Mesodermal cell (in vitro differentiated cells): ENCODE measurements around the gene CSRP2.

ENCODE experiments used
- H3K27ac ChIP-seq: 2 replicates; pipeline ENCODE4 v1.7.0; 2013; ENCODE audit warnings: mild to moderate bottlenecking, low read depth, low read length, moderate library complexity; ENCODE audit not compliant: severe bottlenecking
- H3K36me3 ChIP-seq: 2 replicates; pipeline ENCODE4 v1.7.1; 2013; ENCODE audit warnings: mild to moderate bottlenecking, low read length, moderate library complexity; ENCODE audit not compliant: control insufficient read depth, insufficient read depth
- H3K4me1 ChIP-seq: one replicate; pipeline ENCODE4 v1.7.1; 2013; ENCODE audit warnings: mild to moderate bottlenecking, low read length; ENCODE audit not compliant: insufficient read depth, control insufficient read depth, poor library complexity, severe bottlenecking
- H3K4me3 ChIP-seq: 2 replicates; pipeline ENCODE4 v1.7.0; 2013; ENCODE audit warnings: low read length, control low read depth, mild to moderate bottlenecking; ENCODE audit not compliant: insufficient read depth, poor library complexity, severe bottlenecking; ENCODE audit errors: extremely low read depth
- H3K9me3 ChIP-seq: 2 replicates; pipeline ENCODE4 v1.7.1; 2013; ENCODE audit warnings: mild to moderate bottlenecking, low read length, moderate library complexity; ENCODE audit not compliant: control insufficient read depth
- WGBS, 2 experiments: methylation state at CpG; one replicate each; pipeline ENCODE4 v1.1.5; 2013; ENCODE audit warnings: missing lambda C conversion rate in 2 of 2; ENCODE audit not compliant: insufficient coverage in 2 of 2; 5-methylcytosine and 5-hydroxymethylcytosine counted together

The CSRP2 gene

DNA sequence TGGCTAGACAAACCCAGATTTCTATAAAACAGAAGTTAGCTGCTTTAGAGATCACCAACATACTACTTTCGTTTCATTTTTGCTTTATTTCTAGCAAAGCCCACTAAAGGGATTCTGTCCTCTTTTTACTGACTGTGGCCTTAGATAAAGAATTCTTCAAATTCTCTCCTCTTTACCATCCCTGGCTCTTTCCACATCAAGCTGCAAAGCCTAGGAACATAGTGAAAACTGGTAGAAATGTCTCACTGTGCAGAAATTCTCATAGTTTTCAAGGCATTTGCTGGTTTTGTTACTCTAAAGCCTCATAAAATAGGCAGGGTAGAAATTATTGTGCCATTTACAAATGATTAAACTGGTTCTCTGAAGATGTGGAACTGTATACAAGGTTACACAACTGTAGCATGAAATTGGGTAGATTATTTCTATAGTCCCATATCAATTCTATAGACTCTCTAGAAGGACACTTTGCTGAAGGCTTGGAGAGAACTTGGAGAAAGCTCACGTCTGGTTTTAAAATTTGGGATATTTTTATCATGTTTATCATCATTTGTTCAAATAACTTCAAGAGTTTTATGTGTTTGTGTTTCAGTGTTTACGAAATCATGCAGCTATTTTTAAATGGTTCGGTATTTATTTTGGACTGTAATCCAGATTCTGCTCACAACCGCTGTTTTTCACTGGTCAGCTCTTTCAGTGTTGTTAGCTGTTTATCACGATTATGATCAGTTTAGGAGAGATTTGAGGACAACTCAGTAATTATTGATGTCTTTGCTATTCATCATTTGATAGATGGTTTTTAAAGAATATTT lies 36.7 kb upstream of the CSRP2 start:
- H3K9me3 ChIP-seq = no peaks in the 10 kb centered on the region
- H3K27ac ChIP-seq = peak overlapping the region; percentile 60
- 86 to 88% methylated on average over 2 to 3 of the region's 6 CpGs for WGBS, 2 experiments
- peaks cover 13% of the 10 kb centered on the region for H3K4me1 ChIP-seq
- no peaks in the 10 kb centered on the region for H3K36me3 ChIP-seq
- no peak overlapping the region for H3K4me3 ChIP-seq

DNA sequence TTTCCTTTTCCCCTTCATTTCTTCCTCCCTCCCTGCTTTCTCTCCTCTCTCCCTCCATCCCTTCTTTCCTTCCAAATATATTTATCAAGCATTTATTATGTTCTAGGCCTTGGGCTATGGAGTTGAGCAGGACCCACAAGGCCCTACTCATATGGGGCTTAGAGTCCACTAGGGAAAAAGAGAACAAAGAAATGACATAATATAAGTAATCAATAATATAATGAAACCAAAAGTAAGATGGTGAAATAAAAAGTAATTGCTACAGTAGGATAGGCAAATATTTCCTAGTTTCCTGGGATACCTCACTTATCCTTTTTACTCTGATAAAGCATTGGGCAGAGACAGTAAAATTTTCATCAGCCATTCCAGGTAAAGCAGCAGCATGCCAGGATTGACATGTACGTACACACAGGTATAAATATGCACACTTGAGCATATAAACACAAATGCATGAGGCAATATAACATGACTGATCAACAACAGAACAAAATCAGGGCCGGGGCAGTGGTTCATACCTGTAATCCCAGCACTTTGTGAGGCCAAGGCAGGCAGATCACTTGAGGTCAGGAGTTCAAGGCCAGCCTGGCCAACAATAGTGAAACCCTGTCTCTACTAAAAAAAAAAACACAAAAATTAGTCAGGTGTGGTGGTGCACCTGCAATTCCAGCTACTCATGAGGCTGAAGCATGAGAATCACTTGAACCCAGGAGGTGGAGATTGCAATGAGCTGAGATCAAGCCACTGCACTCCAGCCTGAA lies 35.5 kb upstream of the CSRP2 start:
- Histone ChIP-seq H3K4me1 (peaks cover 14% of the 10 kb centered on the region), H3K27ac (no peak overlapping the region), H3K9me3 (no peaks in the 10 kb centered on the region), H3K4me3 (no peak overlapping the region), H3K36me3 (no peaks in the 10 kb centered on the region)
- whole genome bisulfite sequencing, 2 experiments = 81% methylated on average over 2 of the region's 2 CpGs

- WGBS, 2 experiments = 38 to 41% methylated on average over 3 of the region's 4 CpGs
- Histone ChIP-seq H3K27ac (no peak overlapping the region), H3K36me3 (no peaks in the 10 kb centered on the region), H3K4me1 (peaks cover 4% of the 10 kb centered on the region), H3K4me3 (no peak overlapping the region), H3K9me3 (no peaks in the 10 kb centered on the region)
Measured at GRCh38 chr12:76909290-76909689, 30.5 kb upstream of the CSRP2 start.

DNA sequence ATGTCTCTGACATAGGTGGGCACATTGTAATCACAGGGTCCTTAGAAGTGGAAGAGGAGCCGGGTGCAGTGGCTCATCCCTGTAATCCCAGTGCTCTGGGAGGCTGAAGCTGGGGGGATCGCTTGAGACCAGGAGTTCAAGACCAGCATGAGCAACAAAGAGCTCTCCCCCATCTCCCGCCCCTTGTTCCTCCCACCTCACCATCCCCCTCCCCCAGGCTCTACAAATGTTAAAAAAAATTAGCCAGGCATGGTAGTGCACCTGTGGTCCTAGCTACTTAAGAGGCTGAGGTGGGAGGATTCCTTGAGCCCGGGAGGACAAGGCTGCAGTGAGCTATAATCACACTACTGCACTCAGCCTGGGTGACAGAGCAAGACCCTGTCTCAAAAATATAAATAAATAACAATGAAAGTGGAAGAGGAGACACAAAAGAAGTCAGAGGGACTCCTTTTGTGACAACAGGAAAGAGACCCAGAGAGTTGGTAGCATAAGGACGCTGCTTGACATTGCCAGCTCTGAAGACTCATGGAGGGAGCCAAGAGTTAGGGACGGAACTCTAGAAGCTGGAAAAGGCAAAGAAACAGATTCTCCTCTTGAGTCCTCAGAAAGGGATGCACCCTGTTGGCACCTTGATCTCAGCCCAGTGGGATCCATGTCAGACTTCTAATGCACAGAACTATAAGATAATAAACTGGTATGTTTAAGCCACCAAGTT lies 29.6 kb upstream of the CSRP2 start:
- WGBS, 2 experiments = 68 to 77% methylated on average over 2 to 3 of the region's 6 CpGs
- no peak overlapping the region for H3K4me3 ChIP-seq

DNA sequence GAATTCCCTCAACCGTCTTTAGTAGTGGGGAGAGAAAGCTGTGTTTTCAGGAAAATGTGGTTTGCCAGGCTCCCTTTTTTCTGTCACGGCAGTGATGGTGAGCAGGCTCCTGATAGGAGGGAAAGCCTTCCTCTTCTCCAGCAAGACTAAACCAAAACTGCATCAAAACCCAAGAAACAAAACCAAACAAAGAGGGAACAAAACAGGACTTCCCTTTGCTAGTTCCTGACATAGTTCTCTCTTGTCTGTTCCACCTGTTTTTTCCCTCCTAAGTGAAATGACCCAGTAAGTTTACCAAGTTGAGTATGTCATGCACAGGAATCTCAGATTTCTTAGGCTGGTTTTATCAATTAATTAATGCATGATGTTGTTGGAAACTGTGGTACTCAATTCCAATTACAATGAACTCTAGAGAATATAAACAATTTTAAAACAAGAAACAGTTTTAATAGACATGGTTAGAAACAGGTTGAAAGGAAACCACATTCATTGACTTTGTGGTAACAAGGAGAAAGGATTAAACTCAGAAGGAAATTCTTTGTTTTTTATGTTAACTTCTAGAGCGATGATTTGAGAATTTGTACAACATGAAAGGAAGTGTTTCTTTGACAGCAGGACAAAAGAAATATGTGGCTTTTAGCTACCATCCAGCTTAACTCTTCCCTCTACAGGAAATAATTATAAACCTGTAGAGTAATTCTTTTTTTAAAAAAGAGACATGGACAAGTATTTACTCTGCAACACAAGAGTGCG lies 23.0 kb upstream of the CSRP2 start:
- Histone ChIP-seq H3K9me3 (no peaks in the 10 kb centered on the region), H3K4me3 (no peak overlapping the region), H3K27ac (no peak overlapping the region), H3K4me1 (no peaks in the 10 kb centered on the region), H3K36me3 (no peaks in the 10 kb centered on the region)
- WGBS, 2 experiments = no CpG with 5 or more reads among the region's 4 CpGs

More for the DNA sequence above, 29.6 kb upstream of the CSRP2 start:
- H3K36me3 ChIP-seq = no peaks in the 10 kb centered on the region
- H3K4me1 ChIP-seq = peaks cover 4% of the 10 kb centered on the region
- no peak overlapping the region for H3K27ac ChIP-seq
- no peaks in the 10 kb centered on the region for H3K9me3 ChIP-seq

- Histone ChIP-seq H3K4me3 (no peak overlapping the region), H3K27ac (no peak overlapping the region), H3K4me1 (no peaks in the 10 kb centered on the region), H3K36me3 (no peaks in the 10 kb centered on the region), H3K9me3 (no peaks in the 10 kb centered on the region)
- whole genome bisulfite sequencing, 2 experiments = 100% methylated on average over 2 of the region's 2 CpGs
Measured at GRCh38 chr12:76899522-76899921, 20.7 kb upstream of the CSRP2 start.

DNA sequence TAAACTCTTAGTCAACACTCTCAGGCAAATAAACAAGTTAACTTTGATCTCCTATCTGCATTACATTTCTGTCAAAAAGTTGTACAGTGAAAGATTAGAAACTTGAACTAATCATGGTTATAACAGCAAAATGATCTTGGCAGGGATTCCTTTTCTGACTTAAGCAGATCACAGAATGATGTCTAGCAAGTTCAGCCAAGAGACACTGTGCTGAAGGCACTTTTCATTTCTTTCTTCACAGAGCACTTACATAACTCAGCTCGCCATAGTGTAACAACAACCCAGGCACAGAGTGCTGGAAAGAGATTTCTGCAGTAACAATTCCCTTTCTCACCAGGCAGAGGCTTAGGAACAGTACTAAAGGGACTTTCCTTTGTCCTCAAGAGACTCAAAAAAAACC lies 19.6 kb upstream of the CSRP2 start:
- no peaks in the 10 kb centered on the region for H3K4me1 ChIP-seq
- H3K27ac ChIP-seq = no peak overlapping the region
- no peaks in the 10 kb centered on the region for H3K36me3 ChIP-seq
- H3K4me3 ChIP-seq = no peak overlapping the region
- no peaks in the 10 kb centered on the region for H3K9me3 ChIP-seq
- WGBS, 2 experiments = 83 to 100% methylated on average over 1 of the region's 1 CpG

GRCh38 chr12:76896274-76896673 lies 17.5 kb upstream of the CSRP2 start:
- Histone ChIP-seq H3K9me3 (no peaks in the 10 kb centered on the region), H3K4me3 (no peak overlapping the region), H3K36me3 (no peaks in the 10 kb centered on the region), H3K27ac (no peak overlapping the region), H3K4me1 (no peaks in the 10 kb centered on the region)
- 88 to 100% methylated on average over 1 of the region's 1 CpG for WGBS, 2 experiments

- Histone ChIP-seq H3K9me3 (no peaks in the 10 kb centered on the region), H3K36me3 (no peaks in the 10 kb centered on the region), H3K4me1 (no peaks in the 10 kb centered on the region), H3K4me3 (no peak overlapping the region), H3K27ac (no peak overlapping the region)
- WGBS, 2 experiments = 93 to 95% methylated on average over 3 to 4 of the region's 5 CpGs
Measured at GRCh38 chr12:76895796-76896195, 17.0 kb upstream of the CSRP2 start.

GRCh38 chr12:76891609-76892008 lies 12.8 kb upstream of the CSRP2 start:
- Histone ChIP-seq H3K27ac (no peak overlapping the region), H3K9me3 (no peaks in the 10 kb centered on the region), H3K4me3 (no peak overlapping the region), H3K36me3 (no peaks in the 10 kb centered on the region), H3K4me1 (no peaks in the 10 kb centered on the region)
- 88 to 96% methylated on average over 1 to 3 of the region's 3 CpGs for whole genome bisulfite sequencing, 2 experiments
